SK-MEL-5 (cell line): ENCODE data around the gene STAT5B. TPM values are rescaled to one million over a fixed set of nuclear protein-coding genes. Genes with fewer than 3 reads are reported as not detected.
"Not testable (repeated sequence)": the region's sequence is repeated elsewhere in the genome, so short reads cannot be mapped to it uniquely, and the experiment has no call there.

Source experiments
- DNase-seq: peaks from one replicate; pipeline ENCODE4 v3.0.0-alpha.2; 2016; ENCODE audit warnings: low read depth, low spot score
- in situ Hi-C: cut with HindIII; loops from 2 replicates; pipeline ENCODE4 v1.10.0; 2016; ENCODE audit warnings: low sequenced_read_pairs, high pct_unique_total_duplicates, low pct_unique_long_range_greater_than_20kb
- total RNA-seq: library from RNA; depleted of rRNA; stranded (reverse); fragments of >200 nt; shearing (Covaris generic); gene quantifications from 2 replicates; pipeline ENCODE4 v1.2.3, GENCODE V29; 2014

Gene STAT5B
- total RNA-seq, 1 experiment from 2014 or later: 33.4 TPM

- in situ Hi-C loops: no loop called here
- peak; percentile 43 for DNase-seq
These were observed 584 bp upstream of the STAT5B start for GRCh38 chr17:42276609-42277341.

- in situ Hi-C loops: no loop called here
- no peak for DNase-seq
These were observed 448 bp downstream of the STAT5B start for GRCh38 chr17:42275527-42276358.

- in situ Hi-C loops: no loop called here
- DNase-seq: no peak
These were observed 1.2 kb downstream of the STAT5B start for GRCh38 chr17:42274812-42275526.

- in situ Hi-C loops: no loop called here
- no peak for DNase-seq
These were observed 2.0 kb downstream of the STAT5B start for GRCh38 chr17:42274253-42274542.

- in situ Hi-C loops: no loop called here
- no peak for DNase-seq
These were observed 2.5 kb downstream of the STAT5B start for GRCh38 chr17:42273474-42274252.

- no peak for DNase-seq
- in situ Hi-C loops: no loop called here
These were observed 3.9 kb downstream of the STAT5B start for GRCh38 chr17:42272162-42272907.

- no peak for DNase-seq
- in situ Hi-C loops: no loop called here
These were observed 4.5 kb downstream of the STAT5B start for GRCh38 chr17:42271779-42272035.

GRCh38 chr17:42271006-42271778 is 5.0 kb downstream of the STAT5B start:
- in situ Hi-C loops: no loop called here
- no peak for DNase-seq

- in situ Hi-C loops: no loop called here
- no peak for DNase-seq
These were observed 5.6 kb downstream of the STAT5B start for GRCh38 chr17:42270596-42270995.

GRCh38 chr17:42270170-42270535 is 6.0 kb downstream of the STAT5B start:
- in situ Hi-C loops: no loop called here
- DNase-seq: peak; percentile 40

- in situ Hi-C loops: no loop called here
- DNase-seq: no peak
These were observed 8.0 kb downstream of the STAT5B start for GRCh38 chr17:42268236-42268635.

- peak; percentile 89 for DNase-seq
- in situ Hi-C loops: no loop called here
These were observed 9.0 kb downstream of the STAT5B start for GRCh38 chr17:42266918-42267766.

- in situ Hi-C loops: no loop called here
- DNase-seq: no peak
These were observed 9.7 kb downstream of the STAT5B start for GRCh38 chr17:42266462-42266861.

GRCh38 chr17:42264366-42264765 is 11.8 kb downstream of the STAT5B start:
- not testable (repeated sequence) for DNase-seq

GRCh38 chr17:42260318-42260717 is 15.9 kb downstream of the STAT5B start:
- in situ Hi-C loops: no loop called here

More at GRCh38 chr17:42264366-42264765, 11.8 kb downstream of the STAT5B start:
- in situ Hi-C loops: not testable (repeated sequence)

GRCh38 chr17:42255445-42255844 is 20.7 kb downstream of the STAT5B start:
- DNase-seq: no peak
- in situ Hi-C loops: no loop called here

More at GRCh38 chr17:42260318-42260717, 15.9 kb downstream of the STAT5B start:
- no peak for DNase-seq
